Duodenal mucosa (tissue), 2 donors: ENCODE measurements around the gene GNB1.
"Not testable (repeated sequence)": the region's sequence is repeated elsewhere in the genome, so short reads cannot be mapped to it uniquely, and the experiment has no call there.

Source experiments
- H3K27ac ChIP-seq: one replicate; pipeline ENCODE4 v1.7.0; 2013; ENCODE audit warnings: low read depth, low read length
- H3K27me3 ChIP-seq, 2 donors: one replicate each; pipeline ENCODE4 v1.7.0; 2013; ENCODE audit warnings: low read length in 2 of 2, control low read depth in 1 of 2; ENCODE audit not compliant: insufficient read depth in 2 of 2, control insufficient read depth in 1 of 2
- H3K36me3 ChIP-seq, 2 donors: one replicate each; pipeline ENCODE4 v1.7.0; 2013; ENCODE audit warnings: low read length in 2 of 2, control low read depth in 1 of 2; ENCODE audit not compliant: insufficient read depth in 2 of 2, control insufficient read depth in 1 of 2
- H3K4me1 ChIP-seq, 2 donors: one replicate each; pipeline ENCODE4 v1.7.0; 2013; ENCODE audit warnings: low read length in 2 of 2, control low read depth in 1 of 2; ENCODE audit not compliant: insufficient read depth in 2 of 2, control insufficient read depth in 1 of 2
- H3K4me3 ChIP-seq, 2 donors: one replicate each; pipeline ENCODE4 v1.7.0; 2013; ENCODE audit warnings: low read length in 2 of 2, low read depth in 1 of 2
- H3K9ac ChIP-seq, 2 donors: one replicate each; pipeline ENCODE4 v1.7.0; 2013; ENCODE audit warnings: low read length in 2 of 2, low read depth in 1 of 2
- H3K9me3 ChIP-seq, 2 donors: one replicate each; pipeline ENCODE4 v1.7.0; 2013; ENCODE audit warnings: low read length in 2 of 2, control low read depth in 1 of 2; ENCODE audit not compliant: control insufficient read depth in 1 of 2

The GNB1 gene

GRCh38 chr1:1858382-1859086 lies 32.4 kb downstream of the GNB1 start:
- Histone ChIP-seq H3K4me1 (peaks cover 46 to 54% of the 10 kb centered on the region in 2 donors), H3K36me3 (peaks cover 0 to 2% of the 10 kb centered on the region in 2 donors), H3K9me3 (no peaks in the 10 kb centered on the region), H3K4me3 (peak overlapping the region; percentile 25 to 36), H3K27me3 (no peaks in the 10 kb centered on the region), H3K27ac (peak overlapping the region; percentile 82), H3K9ac (peak overlapping the region; percentile 28 to 31)

DNA sequence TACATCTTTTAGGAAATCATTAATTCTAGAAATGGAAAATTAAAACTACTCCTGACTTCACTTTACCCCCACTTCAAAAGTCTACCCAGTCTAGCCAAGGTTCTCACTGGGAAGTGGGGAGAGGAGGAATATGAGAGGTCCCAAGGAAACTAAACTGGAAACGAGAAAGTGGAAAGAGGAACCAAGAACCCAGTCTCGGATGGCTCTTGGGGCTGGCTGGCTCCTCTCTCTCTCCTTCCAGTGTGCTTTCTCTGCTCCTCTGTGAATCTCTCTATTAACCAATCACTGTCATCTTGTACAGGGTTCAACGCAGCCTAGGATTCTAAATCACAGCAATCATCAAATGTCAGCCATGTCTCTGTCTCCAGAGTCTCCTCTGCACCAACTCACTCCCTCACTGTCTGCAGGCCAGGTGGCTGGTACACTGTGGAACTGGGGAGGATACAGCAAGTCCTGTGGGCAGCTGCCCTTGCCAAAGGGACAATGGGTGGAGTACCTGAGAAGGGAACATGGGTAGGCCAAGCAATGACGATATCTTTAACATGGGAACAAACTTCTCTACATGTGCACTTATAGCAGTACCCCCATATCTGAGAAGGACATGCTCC lies 33.7 kb downstream of the GNB1 start:
- Histone ChIP-seq H3K4me3 (no peak overlapping the region), H3K4me1 (peaks cover 42 to 54% of the 10 kb centered on the region in 2 donors), H3K27me3 (no peaks in the 10 kb centered on the region), H3K27ac (no peak overlapping the region), H3K9ac (no peak overlapping the region), H3K9me3 (no peaks in the 10 kb centered on the region), H3K36me3 (peaks cover 0 to 9% of the 10 kb centered on the region in 2 donors)

DNA sequence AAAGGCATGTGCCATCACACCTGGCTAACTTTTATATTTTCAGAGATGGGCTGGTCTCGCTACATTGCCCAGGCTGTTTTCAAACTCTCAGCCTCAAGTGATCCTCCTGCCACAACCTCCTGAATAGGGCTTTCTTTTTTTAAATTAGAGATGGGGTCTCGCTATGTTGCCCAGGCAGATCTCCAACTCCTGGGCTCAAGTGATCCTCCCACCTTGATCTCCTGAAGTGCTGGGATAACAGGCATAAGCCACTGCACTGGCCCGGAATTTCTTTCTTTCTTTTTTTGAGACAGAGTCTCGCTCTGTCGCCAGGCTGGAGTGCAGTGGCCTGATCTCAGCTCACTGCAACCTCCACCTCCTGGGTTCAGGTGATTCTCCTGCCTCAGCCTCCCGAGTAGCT lies 34.7 kb downstream of the GNB1 start:
- H3K27me3 ChIP-seq, H3K9ac ChIP-seq, H3K36me3 ChIP-seq, H3K4me3 ChIP-seq, H3K27ac ChIP-seq, H3K9me3 ChIP-seq: not testable (repeated sequence)
- H3K4me1 ChIP-seq, result peaks cover 42 to 52% of the 10 kb centered on the region in 2 donors

- Histone ChIP-seq H3K4me3 (no peak overlapping the region), H3K36me3 (peaks cover 0 to 9% of the 10 kb centered on the region in 2 donors), H3K27ac (no peak overlapping the region), H3K27me3 (no peaks in the 10 kb centered on the region), H3K4me1 (peaks cover 28 to 37% of the 10 kb centered on the region in 2 donors), H3K9me3 (no peaks in the 10 kb centered on the region), H3K9ac (no peak overlapping the region)
These were observed 37.2 kb downstream of the GNB1 start for GRCh38 chr1:1853593-1854257.

DNA sequence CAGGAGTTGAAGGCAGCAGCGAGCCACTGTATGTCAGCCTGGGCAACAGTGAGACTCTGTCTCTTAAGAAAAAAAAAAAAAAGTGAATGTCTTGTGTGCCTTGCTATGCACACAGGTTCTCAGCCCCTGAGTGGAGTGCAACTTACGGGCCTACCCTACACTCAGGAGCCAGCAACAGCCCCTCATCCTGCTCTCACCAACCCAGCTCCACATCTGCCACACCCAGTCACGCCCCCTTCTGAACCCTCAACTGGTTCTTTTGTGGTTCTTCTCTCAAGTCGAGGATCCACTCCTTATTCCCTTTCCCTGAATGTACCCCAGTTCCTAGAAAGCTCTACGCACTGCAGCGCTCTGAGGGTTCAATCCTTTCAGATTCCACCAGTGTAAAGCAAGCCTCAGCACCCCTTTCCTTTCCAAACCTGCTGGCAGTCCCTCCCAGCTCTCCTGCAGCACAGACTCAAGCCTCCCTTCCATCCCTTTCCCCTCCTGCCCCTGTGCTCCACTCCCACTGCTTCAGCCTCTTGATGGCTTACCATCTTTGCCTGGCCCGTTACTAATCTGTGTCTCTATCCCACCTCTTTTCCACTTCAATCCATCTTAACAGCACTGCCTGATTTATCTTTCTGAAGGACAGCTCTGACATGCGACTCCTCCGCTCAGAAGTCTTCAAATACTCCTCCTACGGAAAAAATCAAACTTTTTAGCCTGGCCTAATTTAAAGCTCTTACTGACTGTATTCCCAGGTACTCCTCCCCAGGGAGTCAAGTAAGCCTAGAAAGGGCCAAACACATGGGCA lies 38.1 kb downstream of the GNB1 start:
- Histone ChIP-seq H3K27ac (no peak overlapping the region), H3K4me1 (peaks cover 23 to 31% of the 10 kb centered on the region in 2 donors), H3K36me3 (peaks cover 0 to 9% of the 10 kb centered on the region in 2 donors), H3K4me3 (no peak overlapping the region), H3K27me3 (no peaks in the 10 kb centered on the region), H3K9ac (no peak overlapping the region), H3K9me3 (no peaks in the 10 kb centered on the region)

DNA sequence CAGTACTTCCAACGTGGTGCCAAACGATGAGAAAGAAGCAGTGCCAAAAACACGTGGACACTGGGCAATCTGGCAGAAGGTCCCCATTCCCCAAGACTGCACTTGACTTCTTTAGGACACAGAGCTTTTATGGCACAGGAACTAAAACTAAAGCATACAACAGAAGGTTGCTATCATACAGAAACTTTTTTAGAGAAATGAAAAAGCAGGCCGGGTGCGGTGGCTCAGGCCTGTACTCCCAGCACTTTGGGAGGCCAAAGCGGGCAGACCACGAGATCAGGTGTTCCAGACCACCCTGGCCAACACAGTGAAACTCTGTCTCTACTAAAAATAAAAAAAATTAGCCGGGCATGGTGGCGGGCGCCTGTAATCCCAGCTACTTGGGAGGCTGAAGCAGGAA lies 43.0 kb downstream of the GNB1 start:
- H3K27me3 ChIP-seq, result no peaks in the 10 kb centered on the region
- no peaks in the 10 kb centered on the region for H3K9me3 ChIP-seq
- no peak overlapping the region for H3K27ac ChIP-seq
- peaks cover 25 to 35% of the 10 kb centered on the region in 2 donors for H3K4me1 ChIP-seq
- peaks cover 0 to 5% of the 10 kb centered on the region in 2 donors for H3K36me3 ChIP-seq
- peak overlapping the region in 1 of 2 donors; percentile 5 for H3K4me3 ChIP-seq
- H3K9ac ChIP-seq, result no peak overlapping the region

- Histone ChIP-seq H3K9me3 (no peaks in the 10 kb centered on the region), H3K9ac (peak overlapping the region in 1 of 2 donors; percentile 10), H3K27me3 (no peaks in the 10 kb centered on the region), H3K27ac (no peak overlapping the region), H3K4me1 (peaks cover 29 to 40% of the 10 kb centered on the region in 2 donors), H3K4me3 (peak overlapping the region in 1 of 2 donors; percentile 5), H3K36me3 (no peaks in the 10 kb centered on the region)
These were observed 43.6 kb downstream of the GNB1 start for GRCh38 chr1:1847061-1847850.

DNA sequence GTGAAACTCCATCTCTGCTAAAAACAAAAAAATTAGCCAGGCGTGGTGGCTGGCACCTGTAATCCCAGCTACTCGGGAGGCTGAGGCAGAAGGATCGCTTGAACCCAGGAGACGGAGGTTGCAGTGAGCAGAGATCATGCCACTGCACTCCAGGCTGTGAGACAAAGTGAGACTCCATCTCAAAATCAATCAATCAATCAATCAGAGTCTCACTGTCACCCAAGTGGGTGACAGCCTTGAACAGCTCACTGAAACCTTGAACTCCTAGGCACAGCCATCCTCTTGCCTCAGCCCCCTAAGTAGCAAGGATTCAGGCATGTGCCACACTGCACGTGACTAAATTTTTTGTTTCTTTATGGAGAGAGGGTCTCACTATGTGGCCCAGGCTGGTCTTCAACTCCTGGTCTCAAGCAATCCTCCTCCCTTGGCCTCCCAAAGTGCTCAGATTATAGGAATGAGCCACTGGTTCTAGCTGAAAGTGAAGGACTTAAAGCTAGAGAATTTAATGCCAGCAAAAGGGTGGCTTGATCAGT lies 44.4 kb downstream of the GNB1 start:
- peaks cover 35 to 48% of the 10 kb centered on the region in 2 donors for H3K4me1 ChIP-seq
- no peak overlapping the region for H3K27ac ChIP-seq
- H3K4me3 ChIP-seq, result peak overlapping the region in 1 of 2 donors; percentile 29
- no peaks in the 10 kb centered on the region for H3K36me3 ChIP-seq
- no peaks in the 10 kb centered on the region for H3K27me3 ChIP-seq
- H3K9ac ChIP-seq, result peak overlapping the region in 1 of 2 donors; percentile 10
- H3K9me3 ChIP-seq, result no peaks in the 10 kb centered on the region
